ENCODE data around the gene NUDT17. TPM values are rescaled to one million over a fixed set of nuclear protein-coding genes. Genes with fewer than 3 reads are reported as not detected.
A peak's percentile ranks its signal among the peaks of the same experiment; 100 is the strongest.

NUDT17 gene
- total and polyA plus RNA-seq, 9 of the 15 experiments (the other 6 are each of a cell fraction or from before 2014, with no cell fraction given): 2.1 to 10.0 (median 6.1) TPM

GRCh38 chr1:145849356-145850160 lies 4.1 kb downstream of the NUDT17 start (continued):
- TF ChIP-seq VEZF1 (CRISPR knock-in tag; IDR thresholded peaks at IDR 0.05): peak; percentile 94
- TF ChIP-seq RBFOX2 (IDR thresholded peaks at IDR 0.05; ENCODE audit: low read depth, low read length): peak; percentile 21; the same call in 1 of the 2 replicates
- 0 out of 2 replicates have a peak, but pooled peaks have one; percentile 14 for TF ChIP-seq POLR2G (IDR thresholded peaks at IDR 0.05; ENCODE audit: low read depth, low read length)
- TF ChIP-seq MAZ (CRISPR knock-in tag; conservative IDR thresholded peaks at IDR 0.05 in 1 of 2, IDR thresholded peaks at IDR 0.05 in 1 of 2): peak; percentile 88 to 97
- TF ChIP-seq CBX8 (IDR thresholded peaks at IDR 0.05; ENCODE audit: borderline replicate concordance, extremely low read depth, low read depth, low read length, poor library complexity, severe bottlenecking): no peak
- peak; percentile 29; the same call in 1 of the 2 replicates for TF ChIP-seq NFIC (IDR thresholded peaks at IDR 0.05)
- TF ChIP-seq CTCFL (IDR thresholded peaks at IDR 0.05; ENCODE audit: borderline replicate concordance, insufficient read depth, low read depth, low read length, poor library complexity, severe bottlenecking): peak; percentile 64
- TF ChIP-seq RAD21 (CRISPR knock-in tag; conservative IDR thresholded peaks at IDR 0.05 in 1 of 2, IDR thresholded peaks at IDR 0.05 in 1 of 2): peak; percentile 29 to 64
- no peak for TF ChIP-seq ZNF740 (CRISPR knock-in tag; IDR thresholded peaks at IDR 0.05)
- 0 out of 4 replicates have a peak, but pooled peaks of 1 of the 2 experiments have one; percentile 27 for TF ChIP-seq ZNF740 (tag; IDR thresholded peaks at IDR 0.05)
